GM12878 (cell line): Measurements from ENCODE around the gene DDX20. TPM values are rescaled to one million over a fixed set of nuclear protein-coding genes. Genes with fewer than 3 reads are reported as not detected.

Source experiments
- MXI1 ChIP-seq: fragments of 150-350 bp; IDR thresholded peaks from 2 replicates; pipeline ENCODE4 v1.6.1; 2011; ENCODE audit warnings: low read depth, mild to moderate bottlenecking, inconsistent platforms, low read length, improper control_type of control experiment
- NBN ChIP-seq: fragments of 450-650 bp; IDR thresholded peaks from 2 replicates; pipeline ENCODE4 v1.6.1; 2016
- POLR2AphosphoS2 ChIP-seq: IDR thresholded peaks from 2 replicates; pipeline ENCODE4 v1.6.1; 2011; ENCODE audit warnings: low read depth, mild to moderate bottlenecking, low read length, improper control_type of control experiment, moderate library complexity
- TCF3 ChIP-seq: IDR thresholded peaks from 2 replicates; pipeline ENCODE4 v1.6.1; 2012; ENCODE audit warnings: low read depth, mild to moderate bottlenecking, low read length, borderline replicate concordance; ENCODE audit not compliant: insufficient read depth
- polyA plus RNA-seq, 11 experiments: library from polyadenylated mRNA; depleted of rRNA in 4 of 11; unstranded in 6 of 11; stranded (reverse) in 5 of 11; fragments of >200 nt; fragmentation: Nextera tagmentation in 4 of 11; fragmentation: Illumina TruSeq in 1 of 11; extraction: Ambion mirVana in 4 of 11; extraction: Trizol in 1 of 11; gene quantifications; 1 replicate in 1 of 11; 2 replicates in 10 of 11; pipeline versions ENCODE4 v1.2.1 to v1.2.3, GENCODE V29; 2011 to 2016; ENCODE audit warnings: inconsistent platforms in 2 of 11, missing spikeins in 2 of 11, low read depth in 1 of 11
- total RNA-seq, 4 experiments: library from RNA; depleted of rRNA in 3 of 4; stranded (reverse); fragments of >200 nt in 3 of 4; fragmentation: Illumina TruSeq in 1 of 4; extraction: Trizol in 1 of 4; gene quantifications; 2 replicates each; pipeline versions ENCODE4 v1.2.1 to v1.2.3, GENCODE V29; 2013 to 2021
- TF ChIP-seq, protein P1 (sequence below): fragments of 450-650 bp; IDR thresholded peaks from 2 replicates; pipeline ENCODE4 v1.6.1; 2017; ENCODE audit warnings: antibody characterized with exemption, mild to moderate bottlenecking, moderate library complexity
- TF ChIP-seq, protein P2 (sequence below): IDR thresholded peaks from 2 replicates; pipeline ENCODE4 v1.6.1; 2012; ENCODE audit warnings: low read depth, low read length, improper control_type of control experiment
- TF ChIP-seq, protein P3 (sequence below): IDR thresholded peaks from 2 replicates; pipeline ENCODE4 v1.6.1; 2011; ENCODE audit warnings: borderline replicate concordance, low read depth, mild to moderate bottlenecking, moderate library complexity, low read length; ENCODE audit not compliant: insufficient read depth, poor library complexity, severe bottlenecking
- TF ChIP-seq, protein P4 (sequence below): IDR thresholded peaks from 2 replicates; pipeline ENCODE4 v1.6.1; 2011; ENCODE audit warnings: low read depth, mild to moderate bottlenecking, low read length, moderate library complexity, borderline replicate concordance; ENCODE audit errors: extremely low read depth

DDX20 gene
- total and polyA plus RNA-seq, 10 of the 15 experiments (the other 5 are each of a cell fraction or from before 2014, with no cell fraction given) = 7.2 to 30.6 (median 25.1) TPM

DNA sequence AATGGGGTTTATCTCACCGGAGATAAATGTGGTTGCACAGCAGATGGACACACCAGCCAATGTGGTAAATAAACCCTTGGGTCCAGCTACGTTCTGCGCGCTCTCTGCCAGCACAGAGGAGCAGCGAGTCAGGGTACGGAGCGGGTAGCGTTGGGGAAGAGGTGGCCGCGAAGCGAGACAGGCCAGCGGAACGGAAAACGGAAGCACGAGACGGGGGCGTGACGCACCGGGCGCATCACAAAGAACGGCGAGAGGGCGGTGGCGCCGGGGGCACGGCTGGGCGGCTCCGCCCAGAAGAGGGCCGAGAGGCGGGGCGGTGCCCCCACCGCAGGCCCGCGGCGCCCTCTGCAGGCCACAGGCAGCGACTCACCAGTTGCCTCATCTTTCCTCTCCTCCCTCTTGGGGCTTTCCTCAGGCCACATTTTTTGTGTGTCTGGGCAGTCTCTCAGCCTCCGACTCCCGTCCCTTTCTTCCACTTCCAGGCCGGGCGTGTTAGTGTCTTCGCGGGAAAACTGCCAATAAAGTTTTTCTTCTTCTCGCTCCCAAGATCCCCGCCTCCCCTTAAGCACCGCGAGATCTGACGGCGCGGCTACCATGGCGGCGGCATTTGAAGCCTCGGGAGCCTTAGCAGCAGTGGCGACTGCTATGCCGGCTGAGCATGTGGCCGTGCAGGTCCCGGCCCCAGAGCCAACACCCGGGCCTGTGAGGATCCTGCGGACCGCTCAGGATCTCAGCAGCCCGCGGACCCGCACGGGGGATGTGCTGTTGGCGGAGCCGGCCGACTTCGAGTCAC is at the start of gene DDX20 (continued):
- TF ChIP-seq, protein P1, sequence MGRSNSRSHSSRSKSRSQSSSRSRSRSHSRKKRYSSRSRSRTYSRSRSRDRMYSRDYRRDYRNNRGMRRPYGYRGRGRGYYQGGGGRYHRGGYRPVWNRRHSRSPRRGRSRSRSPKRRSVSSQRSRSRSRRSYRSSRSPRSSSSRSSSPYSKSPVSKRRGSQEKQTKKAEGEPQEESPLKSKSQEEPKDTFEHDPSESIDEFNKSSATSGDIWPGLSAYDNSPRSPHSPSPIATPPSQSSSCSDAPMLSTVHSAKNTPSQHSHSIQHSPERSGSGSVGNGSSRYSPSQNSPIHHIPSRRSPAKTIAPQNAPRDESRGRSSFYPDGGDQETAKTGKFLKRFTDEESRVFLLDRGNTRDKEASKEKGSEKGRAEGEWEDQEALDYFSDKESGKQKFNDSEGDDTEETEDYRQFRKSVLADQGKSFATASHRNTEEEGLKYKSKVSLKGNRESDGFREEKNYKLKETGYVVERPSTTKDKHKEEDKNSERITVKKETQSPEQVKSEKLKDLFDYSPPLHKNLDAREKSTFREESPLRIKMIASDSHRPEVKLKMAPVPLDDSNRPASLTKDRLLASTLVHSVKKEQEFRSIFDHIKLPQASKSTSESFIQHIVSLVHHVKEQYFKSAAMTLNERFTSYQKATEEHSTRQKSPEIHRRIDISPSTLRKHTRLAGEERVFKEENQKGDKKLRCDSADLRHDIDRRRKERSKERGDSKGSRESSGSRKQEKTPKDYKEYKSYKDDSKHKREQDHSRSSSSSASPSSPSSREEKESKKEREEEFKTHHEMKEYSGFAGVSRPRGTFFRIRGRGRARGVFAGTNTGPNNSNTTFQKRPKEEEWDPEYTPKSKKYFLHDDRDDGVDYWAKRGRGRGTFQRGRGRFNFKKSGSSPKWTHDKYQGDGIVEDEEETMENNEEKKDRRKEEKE = no peak
- TF ChIP-seq POLR2AphosphoS2 (peak; percentile 90), MXI1 (peak; percentile 97), TCF3 (peak; percentile 45; the same call in 1 of the 2 replicates), NBN (peak; percentile 98)
- TF ChIP-seq, protein P2, sequence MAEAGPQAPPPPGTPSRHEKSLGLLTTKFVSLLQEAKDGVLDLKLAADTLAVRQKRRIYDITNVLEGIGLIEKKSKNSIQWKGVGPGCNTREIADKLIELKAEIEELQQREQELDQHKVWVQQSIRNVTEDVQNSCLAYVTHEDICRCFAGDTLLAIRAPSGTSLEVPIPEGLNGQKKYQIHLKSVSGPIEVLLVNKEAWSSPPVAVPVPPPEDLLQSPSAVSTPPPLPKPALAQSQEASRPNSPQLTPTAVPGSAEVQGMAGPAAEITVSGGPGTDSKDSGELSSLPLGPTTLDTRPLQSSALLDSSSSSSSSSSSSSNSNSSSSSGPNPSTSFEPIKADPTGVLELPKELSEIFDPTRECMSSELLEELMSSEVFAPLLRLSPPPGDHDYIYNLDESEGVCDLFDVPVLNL = peak; percentile 90
- TF ChIP-seq, protein P3, sequence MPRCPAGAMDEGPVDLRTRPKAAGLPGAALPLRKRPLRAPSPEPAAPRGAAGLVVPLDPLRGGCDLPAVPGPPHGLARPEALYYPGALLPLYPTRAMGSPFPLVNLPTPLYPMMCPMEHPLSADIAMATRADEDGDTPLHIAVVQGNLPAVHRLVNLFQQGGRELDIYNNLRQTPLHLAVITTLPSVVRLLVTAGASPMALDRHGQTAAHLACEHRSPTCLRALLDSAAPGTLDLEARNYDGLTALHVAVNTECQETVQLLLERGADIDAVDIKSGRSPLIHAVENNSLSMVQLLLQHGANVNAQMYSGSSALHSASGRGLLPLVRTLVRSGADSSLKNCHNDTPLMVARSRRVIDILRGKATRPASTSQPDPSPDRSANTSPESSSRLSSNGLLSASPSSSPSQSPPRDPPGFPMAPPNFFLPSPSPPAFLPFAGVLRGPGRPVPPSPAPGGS = no peak
- TF ChIP-seq, protein P4, sequence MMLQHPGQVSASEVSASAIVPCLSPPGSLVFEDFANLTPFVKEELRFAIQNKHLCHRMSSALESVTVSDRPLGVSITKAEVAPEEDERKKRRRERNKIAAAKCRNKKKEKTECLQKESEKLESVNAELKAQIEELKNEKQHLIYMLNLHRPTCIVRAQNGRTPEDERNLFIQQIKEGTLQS = no peak
